ENCODE measurements around the gene STUM.

The STUM gene

DNA sequence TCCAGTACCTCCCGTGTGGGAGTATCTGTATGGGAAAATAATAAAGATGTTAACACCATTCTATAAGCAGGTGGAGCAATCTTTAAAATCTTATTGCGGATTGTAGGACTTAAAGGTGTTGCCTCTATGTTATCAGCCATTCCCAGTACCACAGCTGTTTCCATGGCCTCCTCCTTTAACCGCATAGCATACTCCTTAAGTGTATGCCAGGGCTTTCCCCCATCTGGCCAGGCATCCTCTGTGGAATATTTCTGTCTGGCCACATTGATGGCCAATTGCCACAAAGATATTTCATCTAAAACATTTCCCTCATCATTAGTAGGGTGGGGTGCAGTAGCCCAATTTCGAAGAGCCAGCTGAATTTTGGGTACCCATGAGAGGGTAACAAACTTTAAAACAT is 7.3 kb upstream of the STUM start:
- Histone ChIP-seq H4K8ac (ENCODE audit: low read depth, low read length) (no peak overlapping the region), H3K4me2 (ENCODE audit: insufficient read depth, low read length, poor library complexity, severe bottlenecking) (no peak overlapping the region), H3K4me3 (ENCODE audit: low read length in 2 of 2) (no peak overlapping the region), H3K9me3 (replicated peaks in 1 of 2; ENCODE audit: control insufficient read depth in 2 of 2, insufficient read depth in 1 of 2, low read depth in 1 of 2, low read length in 2 of 2) (no peaks in the 10 kb centered on the region), H3K4me1 (ENCODE audit: control insufficient read depth in 2 of 2, insufficient read depth in 1 of 2, low read depth in 1 of 2, low read length in 2 of 2) (no peaks in the 10 kb centered on the region), H2AK5ac (ENCODE audit: low read depth, low read length) (no peak overlapping the region), H2AFZ (ENCODE audit: low read length) (no peak overlapping the region), H3K18ac (ENCODE audit: low read length) (no peak overlapping the region), H3K9ac (ENCODE audit: low read depth, low read length, poor library complexity) (no peak overlapping the region), H3K4ac (ENCODE audit: low read length) (no peak overlapping the region), H3K23ac (ENCODE audit: low read depth, low read length, poor library complexity) (no peak overlapping the region), H2BK15ac (ENCODE audit: low read length) (no peak overlapping the region), H2BK5ac (ENCODE audit: low read length) (no peak overlapping the region), H3K14ac (ENCODE audit: low read length) (no peak overlapping the region), H3K27me3 (ENCODE audit: control insufficient read depth in 3 of 3, insufficient read depth in 3 of 3, low read depth in 1 of 3, low read length in 3 of 3) (peaks cover 0 to 27% (median 0%) of the 10 kb centered on the region in 3 experiments), H3K79me1 (ENCODE audit: low read depth, low read length) (no peaks in the 10 kb centered on the region), H3K27ac (replicated peaks; ENCODE audit: low read length) (no peak overlapping the region), H2BK120ac (ENCODE audit: low read depth, low read length) (no peak overlapping the region), H4K91ac (ENCODE audit: low read depth, low read length, poor library complexity) (no peak overlapping the region), H3K36me3 (replicated peaks in 1 of 2; ENCODE audit: control insufficient read depth in 2 of 2, insufficient read depth in 2 of 2, low read length in 2 of 2) (no peaks in the 10 kb centered on the region), H2BK12ac (ENCODE audit: low read length) (no peak overlapping the region)
- DNase-seq (ENCODE audit: low spot score): no peak
- WGBS, 2 donors (ENCODE audit: extremely low coverage in 2 of 2, insufficient read length in 2 of 2, insufficient replicate concordance in 1 of 2): no CpG with 5 or more reads among the region's 4 CpGs

DNA sequence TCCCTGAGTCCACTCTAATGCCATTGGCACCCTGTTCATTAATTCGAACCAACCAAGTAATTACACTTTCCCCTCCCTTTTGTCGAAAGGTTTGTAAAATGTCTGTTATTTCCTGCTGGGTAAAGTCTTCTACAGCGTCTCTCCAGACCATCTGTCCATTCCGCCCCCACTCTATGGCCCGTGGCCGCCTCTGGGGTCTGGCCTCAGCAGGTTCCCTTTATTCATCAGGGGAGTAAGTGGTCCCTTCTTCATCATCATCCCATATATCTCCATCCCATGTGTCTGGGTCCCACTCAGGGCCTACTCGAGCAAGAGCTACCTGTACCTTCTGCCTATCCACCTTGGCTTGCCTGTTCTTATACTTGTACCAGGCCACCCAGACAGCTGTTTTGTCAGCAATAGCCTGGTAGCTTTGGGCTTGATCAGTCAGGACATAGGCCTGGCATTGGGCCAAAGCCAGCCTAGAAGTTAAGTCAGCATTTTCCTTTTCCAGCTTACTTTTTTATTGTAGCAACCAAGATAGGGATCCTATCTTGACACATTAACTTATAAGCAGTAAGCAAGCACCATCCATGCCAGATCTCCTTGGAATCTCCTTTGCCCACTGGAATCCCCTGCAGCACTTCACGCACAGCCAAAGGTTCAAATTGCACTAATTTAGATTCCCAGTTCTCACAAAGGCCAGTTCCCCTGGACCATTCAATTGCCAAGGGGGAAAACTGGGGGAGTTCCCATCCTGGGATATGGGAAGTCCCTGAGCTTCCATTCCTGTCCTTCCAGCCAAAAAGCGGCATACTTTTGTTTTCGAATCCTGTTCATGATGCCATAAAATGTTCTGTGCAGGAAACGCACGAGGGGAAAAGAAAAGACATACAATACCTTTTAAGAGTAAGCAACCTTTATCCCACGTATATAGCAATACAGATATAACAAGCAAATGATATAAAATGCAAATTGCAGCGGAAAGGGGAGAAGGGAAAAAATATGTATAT is 6.6 kb upstream of the STUM start:
- no peak overlapping the region for H2BK120ac ChIP-seq (ENCODE audit: low read depth, low read length)
- no peak overlapping the region for H3K18ac ChIP-seq (ENCODE audit: low read length)
- no peak overlapping the region for H2BK5ac ChIP-seq (ENCODE audit: low read length)
- H3K4me1 ChIP-seq (ENCODE audit: control insufficient read depth in 2 of 2, insufficient read depth in 1 of 2, low read depth in 1 of 2, low read length in 2 of 2): no peaks in the 10 kb centered on the region
- no peak overlapping the region for H2BK12ac ChIP-seq (ENCODE audit: low read length)
- H3K79me1 ChIP-seq (ENCODE audit: low read depth, low read length): no peaks in the 10 kb centered on the region
- no peak overlapping the region for H3K4me2 ChIP-seq (ENCODE audit: insufficient read depth, low read length, poor library complexity, severe bottlenecking)
- no peak overlapping the region for H3K27ac ChIP-seq (replicated peaks; ENCODE audit: low read length)
- no CpG with 5 or more reads among the region's 14 CpGs for WGBS, 2 donors (ENCODE audit: extremely low coverage in 2 of 2, insufficient read length in 2 of 2, insufficient replicate concordance in 1 of 2)
- H3K4ac ChIP-seq (ENCODE audit: low read length): no peak overlapping the region
- DNase-seq (ENCODE audit: low spot score): no peak
- H2AK5ac ChIP-seq (ENCODE audit: low read depth, low read length): no peak overlapping the region
- no peak overlapping the region for H3K9ac ChIP-seq (ENCODE audit: low read depth, low read length, poor library complexity)
- H3K4me3 ChIP-seq (ENCODE audit: low read length in 2 of 2): no peak overlapping the region
- no peak overlapping the region for H2AFZ ChIP-seq (ENCODE audit: low read length)
- no peak overlapping the region for H2BK15ac ChIP-seq (ENCODE audit: low read length)
- H4K8ac ChIP-seq (ENCODE audit: low read depth, low read length): no peak overlapping the region
- H4K91ac ChIP-seq (ENCODE audit: low read depth, low read length, poor library complexity): no peak overlapping the region
- H3K14ac ChIP-seq (ENCODE audit: low read length): no peak overlapping the region
- H3K36me3 ChIP-seq (replicated peaks in 1 of 2; ENCODE audit: control insufficient read depth in 2 of 2, insufficient read depth in 2 of 2, low read length in 2 of 2): no peaks in the 10 kb centered on the region
- H3K9me3 ChIP-seq (replicated peaks in 1 of 2; ENCODE audit: control insufficient read depth in 2 of 2, insufficient read depth in 1 of 2, low read depth in 1 of 2, low read length in 2 of 2): no peaks in the 10 kb centered on the region
- peak overlapping the region; percentile 27 for H3K23ac ChIP-seq (ENCODE audit: low read depth, low read length, poor library complexity)
- H3K27me3 ChIP-seq (ENCODE audit: control insufficient read depth in 3 of 3, insufficient read depth in 3 of 3, low read depth in 1 of 3, low read length in 3 of 3): peaks cover 0 to 34% (median 0%) of the 10 kb centered on the region in 3 experiments

DNA sequence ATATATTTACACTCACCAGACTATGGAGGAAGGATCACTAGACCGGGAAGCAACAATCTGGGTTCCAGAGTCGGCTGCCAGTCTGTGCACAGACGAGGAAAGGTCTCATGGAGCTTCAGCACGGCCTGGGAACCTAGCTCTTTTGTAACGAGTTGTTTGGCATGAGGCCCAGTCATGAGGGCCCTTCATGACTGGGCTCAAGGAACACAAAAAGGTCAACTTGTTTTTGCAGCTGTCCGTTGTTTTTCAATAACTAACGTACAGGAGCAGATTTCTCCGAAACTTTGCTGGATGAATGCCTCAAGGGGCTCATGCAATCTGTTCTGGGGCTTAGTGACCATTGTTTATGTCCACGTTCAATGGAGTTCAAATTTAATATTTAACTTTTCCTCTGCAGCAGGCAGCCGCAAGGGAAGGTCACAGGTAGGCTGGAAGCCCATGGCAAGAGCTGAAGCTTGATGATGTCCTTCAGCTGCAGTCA is 5.9 kb upstream of the STUM start:
- Histone ChIP-seq H4K8ac (ENCODE audit: low read depth, low read length) (no peak overlapping the region), H3K4me3 (ENCODE audit: low read length in 2 of 2) (no peak overlapping the region), H4K91ac (ENCODE audit: low read depth, low read length, poor library complexity) (no peak overlapping the region), H2BK12ac (ENCODE audit: low read length) (no peak overlapping the region), H3K4ac (ENCODE audit: low read length) (no peak overlapping the region), H3K79me1 (ENCODE audit: low read depth, low read length) (no peaks in the 10 kb centered on the region), H3K27me3 (ENCODE audit: control insufficient read depth in 3 of 3, insufficient read depth in 3 of 3, low read depth in 1 of 3, low read length in 3 of 3) (peaks cover 0 to 38% (median 0%) of the 10 kb centered on the region in 3 experiments), H3K9me3 (replicated peaks in 1 of 2; ENCODE audit: control insufficient read depth in 2 of 2, insufficient read depth in 1 of 2, low read depth in 1 of 2, low read length in 2 of 2) (no peaks in the 10 kb centered on the region), H3K27ac (replicated peaks; ENCODE audit: low read length) (no peak overlapping the region), H3K9ac (ENCODE audit: low read depth, low read length, poor library complexity) (no peak overlapping the region), H3K36me3 (replicated peaks in 1 of 2; ENCODE audit: control insufficient read depth in 2 of 2, insufficient read depth in 2 of 2, low read length in 2 of 2) (no peaks in the 10 kb centered on the region), H3K14ac (ENCODE audit: low read length) (no peak overlapping the region), H2BK15ac (ENCODE audit: low read length) (no peak overlapping the region), H2BK120ac (ENCODE audit: low read depth, low read length) (no peak overlapping the region), H3K4me1 (ENCODE audit: control insufficient read depth in 2 of 2, insufficient read depth in 1 of 2, low read depth in 1 of 2, low read length in 2 of 2) (no peaks in the 10 kb centered on the region), H2BK5ac (ENCODE audit: low read length) (no peak overlapping the region), H3K18ac (ENCODE audit: low read length) (no peak overlapping the region), H2AFZ (ENCODE audit: low read length) (no peak overlapping the region), H3K4me2 (ENCODE audit: insufficient read depth, low read length, poor library complexity, severe bottlenecking) (no peak overlapping the region), H3K23ac (ENCODE audit: low read depth, low read length, poor library complexity) (no peak overlapping the region), H2AK5ac (ENCODE audit: low read depth, low read length) (no peak overlapping the region)
- DNase-seq (ENCODE audit: low spot score): no peak
- WGBS, 2 donors (ENCODE audit: extremely low coverage in 2 of 2, insufficient read length in 2 of 2, insufficient replicate concordance in 1 of 2): no CpG with 5 or more reads among the region's 10 CpGs

DNA sequence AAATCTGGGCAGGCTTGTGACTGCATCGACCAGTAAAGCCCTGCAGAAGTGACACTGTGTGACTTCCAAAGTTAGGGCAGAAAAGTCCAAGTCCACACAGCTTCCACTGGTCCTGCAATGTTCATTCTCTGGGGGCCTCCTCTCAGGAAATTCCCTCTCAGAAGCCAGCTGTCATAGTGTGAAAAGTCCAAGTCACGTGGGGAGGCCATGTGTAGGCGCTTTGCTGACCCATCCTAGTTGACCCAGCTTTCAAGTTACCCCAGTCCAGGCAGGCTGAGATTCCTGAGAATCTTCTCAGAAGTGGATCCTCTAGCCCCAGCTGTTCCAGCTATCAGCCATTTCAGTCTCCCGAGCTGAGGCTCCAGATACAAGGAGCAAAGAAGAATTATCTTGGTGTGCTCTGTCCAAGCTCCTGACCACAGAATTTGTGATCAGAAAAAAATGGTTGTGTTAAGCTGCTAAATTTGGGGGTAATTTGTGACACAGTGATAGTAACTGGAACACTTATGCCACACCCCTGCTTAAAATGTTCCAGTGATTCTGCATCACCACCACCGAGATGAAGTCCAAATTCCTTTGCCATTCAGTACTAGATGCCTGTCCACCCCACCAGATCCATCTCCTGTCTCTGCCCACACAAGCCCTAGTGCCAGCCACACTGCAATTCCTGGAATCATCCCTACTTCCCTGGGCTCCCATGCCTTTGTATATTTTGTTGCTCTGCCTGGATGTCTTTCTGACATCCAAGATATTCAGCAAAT is 2.5 kb upstream of the STUM start:
- Histone ChIP-seq H2AK5ac (ENCODE audit: low read depth, low read length) (no peak overlapping the region), H3K9me3 (replicated peaks in 1 of 2; ENCODE audit: control insufficient read depth in 2 of 2, insufficient read depth in 1 of 2, low read depth in 1 of 2, low read length in 2 of 2) (no peaks in the 10 kb centered on the region), H3K4me2 (ENCODE audit: insufficient read depth, low read length, poor library complexity, severe bottlenecking) (no peak overlapping the region), H2BK120ac (ENCODE audit: low read depth, low read length) (no peak overlapping the region), H3K79me1 (ENCODE audit: low read depth, low read length) (no peaks in the 10 kb centered on the region), H2BK15ac (ENCODE audit: low read length) (no peak overlapping the region), H2BK12ac (ENCODE audit: low read length) (no peak overlapping the region), H3K9ac (ENCODE audit: low read depth, low read length, poor library complexity) (no peak overlapping the region), H3K27me3 (ENCODE audit: control insufficient read depth in 3 of 3, insufficient read depth in 3 of 3, low read depth in 1 of 3, low read length in 3 of 3) (peaks cover 13 to 59% (median 25%) of the 10 kb centered on the region in 3 experiments), H2BK5ac (ENCODE audit: low read length) (no peak overlapping the region), H3K18ac (ENCODE audit: low read length) (no peak overlapping the region), H4K8ac (ENCODE audit: low read depth, low read length) (no peak overlapping the region), H3K36me3 (replicated peaks in 1 of 2; ENCODE audit: control insufficient read depth in 2 of 2, insufficient read depth in 2 of 2, low read length in 2 of 2) (no peaks in the 10 kb centered on the region), H3K4me3 (ENCODE audit: low read length in 2 of 2) (no peak overlapping the region), H3K27ac (replicated peaks; ENCODE audit: low read length) (no peak overlapping the region), H2AFZ (ENCODE audit: low read length) (no peak overlapping the region), H3K4ac (ENCODE audit: low read length) (no peak overlapping the region), H4K91ac (ENCODE audit: low read depth, low read length, poor library complexity) (no peak overlapping the region), H3K14ac (ENCODE audit: low read length) (no peak overlapping the region), H3K4me1 (ENCODE audit: control insufficient read depth in 2 of 2, insufficient read depth in 1 of 2, low read depth in 1 of 2, low read length in 2 of 2) (peaks cover 6 to 9% of the 10 kb centered on the region in 2 donors), H3K23ac (ENCODE audit: low read depth, low read length, poor library complexity) (no peak overlapping the region)
- no CpG with 5 or more reads among the region's 5 CpGs for WGBS, 2 donors (ENCODE audit: extremely low coverage in 2 of 2, insufficient read length in 2 of 2, insufficient replicate concordance in 1 of 2)
- no peak for DNase-seq (ENCODE audit: low spot score)

Measured in neuronal stem cell (in vitro differentiated cells).